SK-N-SH treated with all-trans-retinoic acid at 6 μM for 48 hours (cell line): ENCODE measurements around the gene LGALS3BP.
"Not testable (repeated sequence)": the region's sequence is repeated elsewhere in the genome, so short reads cannot be mapped to it uniquely, and the experiment has no call there.

ENCODE experiments used
- ATAC-seq: fragments of 200-7000 bp; cut with Tn5 transposase; 3 replicates; pipeline ENCODE4 v1.9.1; 2020; ENCODE audit warnings: mild to moderate bottlenecking, moderate library complexity
- BACH2 ChIP-seq: fragments of 250-450 bp; sonication (Bioruptor Pico); IDR thresholded peaks from 2 replicates; pipeline ENCODE4 v1.9.0; 2021; ENCODE audit warnings: mild to moderate bottlenecking, borderline replicate concordance
- CREB5 ChIP-seq: fragments of 250-450 bp; sonication (Bioruptor Pico); IDR thresholded peaks from 2 replicates; pipeline ENCODE4 v1.5.1; 2020; ENCODE audit warnings: low read depth, mild to moderate bottlenecking, moderate library complexity
- CSDC2 ChIP-seq: fragments of 250-450 bp; sonication (Bioruptor Pico); IDR thresholded peaks from 2 replicates; pipeline ENCODE4 v1.5.0; 2020; ENCODE audit warnings: mild to moderate bottlenecking, moderate library complexity
- ISL1 ChIP-seq: fragments of 250-450 bp; sonication (Bioruptor Pico); IDR thresholded peaks from 2 replicates; pipeline ENCODE4 v2.1.2; 2022; ENCODE audit warnings: mild to moderate bottlenecking, moderate library complexity
- OSR1 ChIP-seq: fragments of 250-450 bp; sonication (Bioruptor Pico); IDR thresholded peaks from 2 replicates; pipeline ENCODE4 v1.8.0; 2022; ENCODE audit warnings: moderate library complexity, mild to moderate bottlenecking, inconsistent platforms
- POU6F1 ChIP-seq: fragments of 250-450 bp; sonication (Bioruptor Pico); IDR thresholded peaks from 2 replicates; pipeline ENCODE4 v1.8.0; 2021; ENCODE audit warnings: low read depth, mild to moderate bottlenecking, moderate library complexity, borderline replicate concordance
- PPARA ChIP-seq: fragments of 250-450 bp; sonication (Bioruptor Pico); IDR thresholded peaks from 2 replicates; pipeline ENCODE4 v1.5.0; 2020; ENCODE audit warnings: mild to moderate bottlenecking, borderline replicate concordance
- SNAI2 ChIP-seq: fragments of 250-450 bp; sonication (Bioruptor Pico); IDR thresholded peaks from 2 replicates; pipeline ENCODE4 v1.5.0; 2020; ENCODE audit warnings: mild to moderate bottlenecking, moderate library complexity
- TCF4 ChIP-seq: fragments of 250-450 bp; sonication (Bioruptor Pico); IDR thresholded peaks from 2 replicates; pipeline ENCODE4 v1.8.0; 2021; ENCODE audit warnings: mild to moderate bottlenecking, moderate library complexity, borderline replicate concordance
- TOX ChIP-seq: fragments of 250-450 bp; sonication (Bioruptor Pico); IDR thresholded peaks from 2 replicates; pipeline ENCODE4 v1.8.0; 2021; ENCODE audit warnings: mild to moderate bottlenecking, moderate library complexity, borderline replicate concordance
- TSHZ2 ChIP-seq: fragments of 250-450 bp; sonication (Bioruptor Pico); IDR thresholded peaks from 2 replicates; pipeline ENCODE4 v1.5.0; 2020; ENCODE audit warnings: mild to moderate bottlenecking, moderate library complexity
- ZC3H10 ChIP-seq: fragments of 250-450 bp; sonication (Bioruptor Pico); IDR thresholded peaks from 2 replicates; pipeline ENCODE4 v1.5.1; 2021; ENCODE audit warnings: mild to moderate bottlenecking, moderate library complexity
- ZFP3 ChIP-seq: fragments of 250-450 bp; sonication (Bioruptor Pico); IDR thresholded peaks from 2 replicates; pipeline ENCODE4 v1.5.0; 2020; ENCODE audit warnings: mild to moderate bottlenecking, moderate library complexity
- ZNF565 ChIP-seq: fragments of 450-650 bp; formaldehyde crosslinking; conservative IDR thresholded peaks from 2 replicates; pipeline ENCODE4 v1.5.0; 2020; ENCODE audit warnings: low read depth, mild to moderate bottlenecking, moderate library complexity
- ZNF8 ChIP-seq: fragments of 450-650 bp; formaldehyde crosslinking; IDR thresholded peaks from 2 replicates; pipeline ENCODE4 v1.5.0; 2020; ENCODE audit warnings: mild to moderate bottlenecking, moderate library complexity
- TF ChIP-seq, protein P1 (sequence below): fragments of 250-450 bp; sonication (Bioruptor Pico); IDR thresholded peaks from 2 replicates; pipeline ENCODE4 v1.5.1; 2021; ENCODE audit warnings: mild to moderate bottlenecking, moderate library complexity
- TF ChIP-seq, protein P2 (sequence below): fragments of 250-450 bp; sonication (Bioruptor Pico); IDR thresholded peaks from 2 replicates; pipeline ENCODE4 v1.8.0; 2020; ENCODE audit warnings: mild to moderate bottlenecking, moderate library complexity, borderline replicate concordance

LGALS3BP gene

DNA sequence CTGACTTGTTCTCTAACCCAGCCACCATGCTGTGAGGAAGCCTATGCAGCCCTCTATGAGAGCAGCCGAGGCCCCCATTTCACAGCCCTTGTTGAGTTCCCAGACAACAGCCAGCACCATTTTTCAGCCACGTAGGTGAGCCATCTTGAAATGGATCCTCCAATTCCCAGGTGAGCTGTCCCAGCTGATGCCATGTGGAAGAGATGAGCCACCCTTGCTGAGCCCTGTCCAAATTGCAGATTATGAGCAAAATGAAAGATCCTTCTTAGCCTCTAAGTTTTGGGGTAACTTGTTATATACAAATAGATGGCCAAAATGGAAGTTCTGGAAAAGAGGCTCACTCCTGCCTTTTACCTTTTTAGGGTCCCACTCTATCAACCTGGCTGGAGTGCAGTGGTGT lies 28.9 kb downstream of the LGALS3BP start (continued):
- TF ChIP-seq TSHZ2 (CRISPR knock-in tag): no peak
- no peak for TF ChIP-seq ZFP3 (CRISPR knock-in tag)
- TF ChIP-seq CREB5 (CRISPR knock-in tag): no peak
- TF ChIP-seq PPARA (CRISPR knock-in tag): no peak

GRCh38 chr17:78947235-78948149 lies 32.2 kb downstream of the LGALS3BP start:
- no peak for TF ChIP-seq BACH2 (CRISPR knock-in tag)
- no peak for TF ChIP-seq TSHZ2 (CRISPR knock-in tag)
- TF ChIP-seq TOX (CRISPR knock-in tag): no peak
- TF ChIP-seq PPARA (CRISPR knock-in tag): no peak
- TF ChIP-seq ZFP3 (CRISPR knock-in tag): no peak
- no peak for TF ChIP-seq TCF4 (CRISPR knock-in tag)
- no peak for TF ChIP-seq OSR1
- TF ChIP-seq, protein P1, sequence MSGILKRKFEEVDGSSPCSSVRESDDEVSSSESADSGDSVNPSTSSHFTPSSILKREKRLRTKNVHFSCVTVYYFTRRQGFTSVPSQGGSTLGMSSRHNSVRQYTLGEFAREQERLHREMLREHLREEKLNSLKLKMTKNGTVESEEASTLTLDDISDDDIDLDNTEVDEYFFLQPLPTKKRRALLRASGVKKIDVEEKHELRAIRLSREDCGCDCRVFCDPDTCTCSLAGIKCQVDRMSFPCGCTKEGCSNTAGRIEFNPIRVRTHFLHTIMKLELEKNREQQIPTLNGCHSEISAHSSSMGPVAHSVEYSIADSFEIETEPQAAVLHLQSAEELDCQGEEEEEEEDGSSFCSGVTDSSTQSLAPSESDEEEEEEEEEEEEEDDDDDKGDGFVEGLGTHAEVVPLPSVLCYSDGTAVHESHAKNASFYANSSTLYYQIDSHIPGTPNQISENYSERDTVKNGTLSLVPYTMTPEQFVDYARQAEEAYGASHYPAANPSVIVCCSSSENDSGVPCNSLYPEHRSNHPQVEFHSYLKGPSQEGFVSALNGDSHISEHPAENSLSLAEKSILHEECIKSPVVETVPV (CRISPR knock-in tag): no peak
- TF ChIP-seq SNAI2 (CRISPR knock-in tag): no peak
- no peak for TF ChIP-seq ZNF8 (CRISPR knock-in tag)
- no peak for TF ChIP-seq POU6F1
- TF ChIP-seq ZC3H10 (CRISPR knock-in tag): no peak
- no peak for TF ChIP-seq ZNF565 (CRISPR knock-in tag)
- no peak for TF ChIP-seq CSDC2 (CRISPR knock-in tag)
- no peak for TF ChIP-seq ISL1 (CRISPR knock-in tag)
- ATAC-seq: no peak; the same call in 2 of the 3 replicates

- TF ChIP-seq ZNF8 (CRISPR knock-in tag): no peak
- ATAC-seq: no peak
Measured at GRCh38 chr17:78946631-78947030, 33.1 kb downstream of the LGALS3BP start.

DNA sequence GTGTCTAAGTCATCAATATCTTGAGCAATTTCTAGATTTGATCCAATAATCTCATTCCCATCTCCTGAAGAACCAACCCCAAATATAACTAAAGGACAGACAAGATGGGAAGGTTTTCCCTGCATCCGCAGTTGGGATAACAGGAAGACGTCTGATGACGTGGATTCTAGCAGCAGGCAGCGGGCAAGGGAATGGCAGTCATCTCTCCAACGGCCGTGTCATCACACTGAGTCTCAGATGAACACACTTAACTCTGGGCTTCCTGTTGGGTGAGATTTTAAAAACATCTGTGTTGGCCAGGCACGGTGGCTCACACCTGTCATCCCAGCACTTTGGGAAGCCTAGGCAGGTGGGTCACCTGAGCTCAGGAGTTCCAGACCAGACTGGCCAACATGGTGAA lies 33.6 kb downstream of the LGALS3BP start:
- TF ChIP-seq, protein P2, sequence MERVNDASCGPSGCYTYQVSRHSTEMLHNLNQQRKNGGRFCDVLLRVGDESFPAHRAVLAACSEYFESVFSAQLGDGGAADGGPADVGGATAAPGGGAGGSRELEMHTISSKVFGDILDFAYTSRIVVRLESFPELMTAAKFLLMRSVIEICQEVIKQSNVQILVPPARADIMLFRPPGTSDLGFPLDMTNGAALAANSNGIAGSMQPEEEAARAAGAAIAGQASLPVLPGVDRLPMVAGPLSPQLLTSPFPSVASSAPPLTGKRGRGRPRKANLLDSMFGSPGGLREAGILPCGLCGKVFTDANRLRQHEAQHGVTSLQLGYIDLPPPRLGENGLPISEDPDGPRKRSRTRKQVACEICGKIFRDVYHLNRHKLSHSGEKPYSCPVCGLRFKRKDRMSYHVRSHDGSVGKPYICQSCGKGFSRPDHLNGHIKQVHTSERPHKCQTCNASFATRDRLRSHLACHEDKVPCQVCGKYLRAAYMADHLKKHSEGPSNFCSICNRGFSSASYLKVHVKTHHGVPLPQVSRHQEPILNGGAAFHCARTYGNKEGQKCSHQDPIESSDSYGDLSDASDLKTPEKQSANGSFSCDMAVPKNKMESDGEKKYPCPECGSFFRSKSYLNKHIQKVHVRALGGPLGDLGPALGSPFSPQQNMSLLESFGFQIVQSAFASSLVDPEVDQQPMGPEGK: no peak
- ATAC-seq: no peak

GRCh38 chr17:78945455-78945854 lies 34.3 kb downstream of the LGALS3BP start:
- ATAC-seq: not testable (repeated sequence)
